ENCODE results near the gene HELZ.

HELZ gene

DNA sequence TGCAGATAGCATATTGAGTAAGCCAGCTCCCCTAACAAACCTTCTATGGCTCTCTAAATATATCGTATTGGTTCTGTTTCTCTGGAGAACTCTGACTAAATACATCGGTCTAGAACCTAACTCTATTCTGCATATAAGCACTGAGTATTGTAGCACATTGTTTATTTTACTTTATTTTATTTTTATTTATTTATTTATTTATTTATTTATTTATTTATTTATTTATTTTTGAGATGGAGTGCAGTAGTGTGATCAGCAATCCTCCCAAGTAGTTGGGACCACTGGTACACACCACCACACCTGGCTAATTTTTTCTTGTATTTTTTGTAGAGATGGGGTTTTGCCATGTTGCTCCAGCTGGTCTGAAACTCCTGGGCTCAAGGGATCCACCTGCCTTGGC lies 28.9 kb upstream of the HELZ start (continued):
- TF ChIP-seq, protein P1, sequence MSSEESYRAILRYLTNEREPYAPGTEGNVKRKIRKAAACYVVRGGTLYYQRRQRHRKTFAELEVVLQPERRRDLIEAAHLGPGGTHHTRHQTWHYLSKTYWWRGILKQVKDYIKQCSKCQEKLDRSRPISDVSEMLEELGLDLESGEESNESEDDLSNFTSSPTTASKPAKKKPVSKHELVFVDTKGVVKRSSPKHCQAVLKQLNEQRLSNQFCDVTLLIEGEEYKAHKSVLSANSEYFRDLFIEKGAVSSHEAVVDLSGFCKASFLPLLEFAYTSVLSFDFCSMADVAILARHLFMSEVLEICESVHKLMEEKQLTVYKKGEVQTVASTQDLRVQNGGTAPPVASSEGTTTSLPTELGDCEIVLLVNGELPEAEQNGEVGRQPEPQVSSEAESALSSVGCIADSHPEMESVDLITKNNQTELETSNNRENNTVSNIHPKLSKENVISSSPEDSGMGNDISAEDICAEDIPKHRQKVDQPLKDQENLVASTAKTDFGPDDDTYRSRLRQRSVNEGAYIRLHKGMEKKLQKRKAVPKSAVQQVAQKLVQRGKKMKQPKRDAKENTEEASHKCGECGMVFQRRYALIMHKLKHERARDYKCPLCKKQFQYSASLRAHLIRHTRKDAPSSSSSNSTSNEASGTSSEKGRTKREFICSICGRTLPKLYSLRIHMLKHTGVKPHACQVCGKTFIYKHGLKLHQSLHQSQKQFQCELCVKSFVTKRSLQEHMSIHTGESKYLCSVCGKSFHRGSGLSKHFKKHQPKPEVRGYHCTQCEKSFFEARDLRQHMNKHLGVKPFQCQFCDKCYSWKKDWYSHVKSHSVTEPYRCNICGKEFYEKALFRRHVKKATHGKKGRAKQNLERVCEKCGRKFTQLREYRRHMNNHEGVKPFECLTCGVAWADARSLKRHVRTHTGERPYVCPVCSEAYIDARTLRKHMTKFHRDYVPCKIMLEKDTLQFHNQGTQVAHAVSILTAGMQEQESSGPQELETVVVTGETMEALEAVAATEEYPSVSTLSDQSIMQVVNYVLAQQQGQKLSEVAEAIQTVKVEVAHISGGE (tag by site-specific recombination; conservative IDR thresholded peaks at IDR 0.05; ENCODE audit: low read depth): peak; percentile 87
- TF ChIP-seq ZFP41 (tag by site-specific recombination; IDR thresholded peaks at IDR 0.05; ENCODE audit: borderline replicate concordance) (no peak), IKZF3 (tag by site-specific recombination; IDR thresholded peaks at IDR 0.05) (no peak), ZNF350 (tag by site-specific recombination; IDR thresholded peaks at IDR 0.05) (no peak), REST (tag by site-specific recombination; IDR thresholded peaks at IDR 0.05) (peak; percentile 83), MZF1 (tag by site-specific recombination; IDR thresholded peaks at IDR 0.05; ENCODE audit: borderline replicate concordance) (peak; percentile 21; the same call in 1 of the 2 replicates), ZNF155 (tag by site-specific recombination; IDR thresholded peaks at IDR 0.05) (peak; percentile 20; the same call in 1 of the 2 replicates), ZBTB21 (tag by site-specific recombination; IDR thresholded peaks at IDR 0.05) (peak; percentile 56), ZNF514 (tag by site-specific recombination; IDR thresholded peaks at IDR 0.05) (peak; percentile 83), ZNF623 (tag by site-specific recombination; IDR thresholded peaks at IDR 0.05) (peak; percentile 85)

- no peak overlapping the region for H3K4me3 ChIP-seq (ENCODE audit: low read depth, low read length)
- no peaks in the 10 kb centered on the region for H3K4me1 ChIP-seq (ENCODE audit: control insufficient read depth, insufficient read depth, low read length)
- no peak overlapping the region for H3K27ac ChIP-seq (ENCODE audit: extremely low read depth, low read depth, low read length)
- CTCF ChIA-PET: interaction anchor here (0.7 to 1.2 kb wide), 4 partner anchors 9 to 93 kb away, joined by 3 read pairs; no protein-coding TSS in a partner anchor
- TF ChIP-seq ZNF548 (tag by site-specific recombination; IDR thresholded peaks at IDR 0.05): no peak
- TF ChIP-seq ZNF629 (tag by site-specific recombination; IDR thresholded peaks at IDR 0.05): no peak
- TF ChIP-seq ZNF138 (tag by site-specific recombination; IDR thresholded peaks at IDR 0.05; ENCODE audit: borderline replicate concordance): no peak
- TF ChIP-seq GLIS2 (tag by site-specific recombination; IDR thresholded peaks at IDR 0.05): no peak
- TF ChIP-seq ZNF48 (tag by site-specific recombination; IDR thresholded peaks at IDR 0.05): no peak
- no peak for TF ChIP-seq ZNF514 (tag by site-specific recombination; IDR thresholded peaks at IDR 0.05)
- no peak for TF ChIP-seq ZNF660 (tag by site-specific recombination; IDR thresholded peaks at IDR 0.05)
- TF ChIP-seq ZSCAN30 (tag by site-specific recombination; IDR thresholded peaks at IDR 0.05): no peak
- TF ChIP-seq ZNF596 (tag by site-specific recombination; IDR thresholded peaks at IDR 0.05): no peak
- no peak for TF ChIP-seq ZNF830 (tag by site-specific recombination; IDR thresholded peaks at IDR 0.05; ENCODE audit: low read depth)
- TF ChIP-seq ZBTB21 (tag by site-specific recombination; IDR thresholded peaks at IDR 0.05): no peak
- TF ChIP-seq RBAK (tag by site-specific recombination; IDR thresholded peaks at IDR 0.05): no peak
- no peak for TF ChIP-seq ZNF248 (tag by site-specific recombination; IDR thresholded peaks at IDR 0.05)
- no peak for TF ChIP-seq ZNF529 (tag by site-specific recombination; IDR thresholded peaks at IDR 0.05; ENCODE audit: insufficient replicate concordance)
- TF ChIP-seq KLF10 (tag by site-specific recombination; IDR thresholded peaks at IDR 0.05): no peak
- TF ChIP-seq ZNF114 (tag by site-specific recombination; IDR thresholded peaks at IDR 0.05): no peak
- TF ChIP-seq ZNF121 (tag by site-specific recombination; IDR thresholded peaks at IDR 0.05): no peak
- TF ChIP-seq PRDM1 (tag by site-specific recombination; IDR thresholded peaks at IDR 0.05): no peak
- no peaks in the 10 kb centered on the region for H3K9me3 ChIP-seq (ENCODE audit: control insufficient read depth, insufficient read depth, low read depth, low read length)
- no peaks in the 10 kb centered on the region for H3K36me3 ChIP-seq (ENCODE audit: control insufficient read depth in 2 of 2, insufficient read depth in 1 of 2, low read length in 2 of 2)
- POLR2A ChIA-PET: interaction anchor here (0.7 kb wide), 1 partner anchor 376 kb away, joined by 6 read pairs; no protein-coding TSS in a partner anchor
These were observed 27.5 kb upstream of the HELZ start for GRCh38 chr17:67272312-67273047.
